ENCODE results near the gene CGN.

The CGN gene, protein sequence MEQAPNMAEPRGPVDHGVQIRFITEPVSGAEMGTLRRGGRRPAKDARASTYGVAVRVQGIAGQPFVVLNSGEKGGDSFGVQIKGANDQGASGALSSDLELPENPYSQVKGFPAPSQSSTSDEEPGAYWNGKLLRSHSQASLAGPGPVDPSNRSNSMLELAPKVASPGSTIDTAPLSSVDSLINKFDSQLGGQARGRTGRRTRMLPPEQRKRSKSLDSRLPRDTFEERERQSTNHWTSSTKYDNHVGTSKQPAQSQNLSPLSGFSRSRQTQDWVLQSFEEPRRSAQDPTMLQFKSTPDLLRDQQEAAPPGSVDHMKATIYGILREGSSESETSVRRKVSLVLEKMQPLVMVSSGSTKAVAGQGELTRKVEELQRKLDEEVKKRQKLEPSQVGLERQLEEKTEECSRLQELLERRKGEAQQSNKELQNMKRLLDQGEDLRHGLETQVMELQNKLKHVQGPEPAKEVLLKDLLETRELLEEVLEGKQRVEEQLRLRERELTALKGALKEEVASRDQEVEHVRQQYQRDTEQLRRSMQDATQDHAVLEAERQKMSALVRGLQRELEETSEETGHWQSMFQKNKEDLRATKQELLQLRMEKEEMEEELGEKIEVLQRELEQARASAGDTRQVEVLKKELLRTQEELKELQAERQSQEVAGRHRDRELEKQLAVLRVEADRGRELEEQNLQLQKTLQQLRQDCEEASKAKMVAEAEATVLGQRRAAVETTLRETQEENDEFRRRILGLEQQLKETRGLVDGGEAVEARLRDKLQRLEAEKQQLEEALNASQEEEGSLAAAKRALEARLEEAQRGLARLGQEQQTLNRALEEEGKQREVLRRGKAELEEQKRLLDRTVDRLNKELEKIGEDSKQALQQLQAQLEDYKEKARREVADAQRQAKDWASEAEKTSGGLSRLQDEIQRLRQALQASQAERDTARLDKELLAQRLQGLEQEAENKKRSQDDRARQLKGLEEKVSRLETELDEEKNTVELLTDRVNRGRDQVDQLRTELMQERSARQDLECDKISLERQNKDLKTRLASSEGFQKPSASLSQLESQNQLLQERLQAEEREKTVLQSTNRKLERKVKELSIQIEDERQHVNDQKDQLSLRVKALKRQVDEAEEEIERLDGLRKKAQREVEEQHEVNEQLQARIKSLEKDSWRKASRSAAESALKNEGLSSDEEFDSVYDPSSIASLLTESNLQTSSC

DNA sequence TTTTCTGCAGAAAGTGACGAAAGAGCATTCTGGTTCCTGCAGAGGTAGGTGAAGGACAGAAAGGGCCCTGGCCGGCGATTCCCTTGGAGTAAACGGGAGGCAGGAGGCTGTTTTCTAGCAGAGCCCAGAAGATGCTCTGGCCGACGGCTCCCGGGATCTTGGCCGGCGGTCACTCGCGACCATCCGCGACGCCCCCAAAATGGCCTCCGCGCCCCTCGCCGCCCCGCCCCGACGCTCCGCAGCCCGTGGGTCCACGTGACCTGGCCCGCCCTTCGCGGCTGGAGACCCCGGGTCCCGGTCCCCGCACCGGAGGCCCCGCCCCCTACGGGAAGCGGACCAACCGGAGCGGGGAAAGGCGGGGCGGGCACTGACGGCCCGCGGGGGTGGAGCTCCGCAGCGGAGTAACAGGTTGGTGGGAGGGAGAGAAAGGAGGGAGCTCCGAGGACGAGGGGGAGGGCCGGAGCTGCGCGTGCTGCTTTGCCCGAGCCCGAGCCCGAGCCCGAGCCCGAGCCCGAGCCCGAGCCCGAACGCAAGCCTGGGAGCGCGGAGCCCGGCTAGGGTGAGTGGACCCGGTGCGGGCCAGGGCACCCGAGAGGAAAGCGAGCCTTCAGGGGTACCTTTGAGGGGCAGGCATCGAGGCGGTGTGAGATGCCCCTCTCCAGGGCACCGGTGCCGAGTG lies at the start of gene CGN:
TSS of gene CGN (plus strand) at position 431 of the 679 bp plus-strand sequence. CDS start 7,133 bp downstream, outside the sequence.
- DNase-seq: peak; percentile 91
- in situ Hi-C loops (cut with HindIII; ENCODE audit: low pct_ligation_motif_present, low pct_unique_long_range_greater_than_20kb, low sequenced_read_pairs): no loop called here

DNA sequence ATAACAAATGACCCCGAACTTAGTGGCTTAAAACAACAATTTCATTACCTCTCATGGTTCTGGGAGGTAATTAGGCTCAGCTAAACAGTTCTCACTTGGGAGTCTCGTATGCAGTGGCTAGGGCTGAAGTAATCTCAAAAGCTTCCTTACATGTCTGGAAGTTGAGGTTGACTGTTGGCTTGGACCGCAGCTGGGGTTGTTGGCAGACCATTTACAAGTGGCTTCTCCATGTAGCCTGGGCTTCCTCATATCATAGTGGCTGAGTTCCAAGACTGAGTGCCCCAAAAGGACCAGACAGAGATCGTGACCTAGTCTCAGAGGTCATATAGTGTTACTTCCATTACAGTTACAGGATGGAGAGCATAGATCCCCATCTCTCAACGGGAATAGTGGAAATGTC lies 49.5 kb upstream of the CGN start:
- in situ Hi-C loops (cut with HindIII; ENCODE audit: low pct_ligation_motif_present, low pct_unique_long_range_greater_than_20kb, low sequenced_read_pairs): no loop called here

DNA sequence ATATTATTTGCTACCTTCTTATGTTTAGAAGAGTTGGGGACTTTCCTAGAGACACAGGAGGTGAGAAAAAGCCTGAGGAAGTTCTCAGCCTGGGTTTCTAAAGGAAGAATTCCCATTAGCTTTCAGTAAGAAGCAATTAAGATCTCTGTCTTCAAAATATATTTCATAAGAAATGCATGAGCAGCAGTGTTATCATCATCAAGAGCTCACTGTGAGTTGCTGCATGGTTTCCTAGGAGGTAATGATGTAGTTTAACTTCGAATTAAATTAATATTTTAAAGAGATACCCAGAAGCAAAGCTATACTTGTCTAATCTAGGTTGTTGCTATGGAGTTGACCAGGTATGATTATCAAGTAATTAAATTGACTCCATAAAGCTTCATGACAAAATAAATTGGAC lies 46.2 kb upstream of the CGN start:
- DNase-seq: no peak
- in situ Hi-C loops (cut with HindIII; ENCODE audit: low pct_ligation_motif_present, low pct_unique_long_range_greater_than_20kb, low sequenced_read_pairs): no loop called here

More for the DNA sequence above, 49.5 kb upstream of the CGN start:
- DNase-seq: no peak

DNA sequence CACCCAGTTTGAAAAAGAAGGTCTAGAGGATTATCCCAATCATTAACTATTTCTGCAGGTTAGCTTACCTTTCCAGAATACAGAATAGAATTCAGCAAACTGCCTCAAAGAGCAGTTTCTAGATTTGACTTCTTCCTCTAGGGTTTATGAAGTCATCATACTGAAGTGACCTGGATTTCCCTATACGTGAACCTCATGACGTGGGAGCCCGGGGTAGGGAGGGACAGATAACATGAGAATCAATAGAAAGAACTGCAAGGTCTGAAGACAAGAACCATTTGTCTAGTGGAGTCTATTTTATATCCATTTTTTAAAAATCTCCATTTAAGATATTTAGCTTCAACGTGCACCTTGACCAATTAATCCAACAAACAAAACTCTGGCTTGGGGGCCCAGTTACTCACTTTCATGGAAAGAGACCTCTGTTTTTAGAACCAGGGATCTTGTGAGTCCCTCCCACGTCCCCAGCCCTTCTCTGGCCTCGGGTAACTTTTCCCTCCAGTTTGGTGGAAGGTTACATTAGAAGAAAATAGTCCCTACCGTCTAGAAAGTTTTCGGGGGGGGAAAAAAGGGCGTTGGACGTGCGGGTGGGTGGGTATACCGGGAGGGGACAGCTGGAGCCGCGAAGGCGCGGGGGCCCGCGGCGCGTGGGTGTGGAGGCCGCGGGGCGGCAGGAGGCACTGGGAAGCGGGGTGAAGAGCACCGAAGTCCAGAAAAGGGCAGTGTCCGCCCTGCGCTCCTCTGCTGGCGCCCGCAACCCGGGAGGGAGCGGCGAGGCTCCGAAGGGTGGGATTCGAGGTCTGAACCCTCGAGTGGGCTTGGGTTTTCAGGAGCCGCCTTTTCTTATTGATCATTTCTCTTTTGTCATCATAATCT lies 38.1 kb upstream of the CGN start:
- DNase-seq: peak; percentile 55

DNA sequence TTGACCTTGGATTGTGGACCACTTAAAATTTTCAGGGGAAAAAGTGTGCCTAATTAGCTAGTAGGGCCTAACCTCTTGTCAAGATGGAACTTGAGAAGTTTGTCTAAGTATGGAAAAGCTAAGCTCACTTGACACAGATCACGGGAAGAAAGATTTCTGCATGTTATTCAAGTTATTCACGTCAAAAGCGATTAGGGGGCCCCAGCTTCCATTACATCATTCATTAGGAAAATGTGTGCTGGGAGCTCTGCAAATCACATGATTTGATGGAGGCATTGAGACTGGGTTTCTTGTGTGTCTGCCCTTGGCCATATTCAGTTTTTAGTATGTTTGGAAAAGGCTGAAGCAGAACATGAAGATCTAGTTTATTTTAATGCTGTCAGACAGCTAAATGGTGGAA lies 36.4 kb upstream of the CGN start:
- no peak for DNase-seq
- in situ Hi-C loops (cut with HindIII; ENCODE audit: low pct_ligation_motif_present, low pct_unique_long_range_greater_than_20kb, low sequenced_read_pairs): no loop called here

More for the DNA sequence above, 38.1 kb upstream of the CGN start:
- in situ Hi-C loops (cut with HindIII; ENCODE audit: low pct_ligation_motif_present, low pct_unique_long_range_greater_than_20kb, low sequenced_read_pairs): no loop called here

DNA sequence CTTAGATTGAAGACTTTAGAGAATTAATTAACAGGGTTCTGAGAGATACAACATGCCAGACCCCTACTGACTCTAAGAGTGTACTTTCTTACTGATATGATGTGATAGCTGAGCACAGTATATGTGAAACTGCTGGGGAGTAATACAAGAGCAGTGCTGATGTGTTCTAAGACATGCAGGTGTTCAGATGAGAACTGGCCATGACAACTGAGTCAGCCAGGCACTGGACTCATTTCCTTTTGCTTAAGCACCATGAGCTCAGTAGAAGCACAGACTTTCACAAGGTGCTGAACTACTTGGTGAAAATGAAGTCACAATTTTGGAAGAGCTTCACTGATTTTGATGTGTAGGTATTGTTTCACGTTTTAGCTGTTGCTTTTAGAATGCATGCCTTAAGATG lies 36.0 kb upstream of the CGN start:
- no peak for DNase-seq
- in situ Hi-C loops (cut with HindIII; ENCODE audit: low pct_ligation_motif_present, low pct_unique_long_range_greater_than_20kb, low sequenced_read_pairs): no loop called here

DNA sequence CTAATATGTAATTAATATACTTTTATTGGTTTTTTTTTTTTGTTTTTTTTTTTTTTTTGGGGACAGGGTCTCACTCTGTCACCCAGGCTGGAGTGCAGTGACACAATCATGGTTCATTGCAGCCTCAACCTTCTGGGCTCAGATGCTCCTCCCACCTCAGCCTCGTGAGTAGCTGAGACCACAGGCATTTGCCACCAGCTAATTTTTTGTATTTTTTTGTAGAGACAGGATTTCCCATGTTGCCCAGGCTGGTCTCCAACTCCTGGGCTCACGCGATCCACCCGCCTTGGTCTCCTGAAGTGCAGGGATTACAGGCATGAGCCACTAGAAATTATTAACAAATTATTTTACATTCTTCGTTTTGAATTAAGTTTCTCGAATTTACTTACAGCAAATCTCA lies 35.1 kb upstream of the CGN start:
- no peak for DNase-seq
- in situ Hi-C loops (cut with HindIII; ENCODE audit: low pct_ligation_motif_present, low pct_unique_long_range_greater_than_20kb, low sequenced_read_pairs): no loop called here

DNA sequence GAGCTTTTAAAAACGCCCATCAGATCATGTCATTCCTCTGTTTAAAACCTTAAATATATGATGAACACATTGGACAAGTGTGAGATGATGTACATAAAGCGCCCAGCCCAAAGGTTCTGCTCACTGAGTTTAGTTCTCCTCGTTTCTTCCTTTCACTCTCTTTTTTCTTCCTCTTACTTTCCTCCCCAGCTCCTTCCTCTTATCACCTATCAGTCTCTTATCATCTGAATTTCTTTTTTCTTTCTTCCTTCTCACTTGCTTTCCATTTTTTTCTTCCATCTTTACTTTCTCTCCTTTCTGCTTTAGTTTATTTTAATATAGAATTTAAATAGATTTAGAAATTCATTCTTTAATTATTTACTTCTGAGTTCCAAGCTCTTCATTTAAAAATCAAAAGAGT lies 34.1 kb upstream of the CGN start:
- in situ Hi-C loops (cut with HindIII; ENCODE audit: low pct_ligation_motif_present, low pct_unique_long_range_greater_than_20kb, low sequenced_read_pairs): no loop called here
- no peak for DNase-seq

DNA sequence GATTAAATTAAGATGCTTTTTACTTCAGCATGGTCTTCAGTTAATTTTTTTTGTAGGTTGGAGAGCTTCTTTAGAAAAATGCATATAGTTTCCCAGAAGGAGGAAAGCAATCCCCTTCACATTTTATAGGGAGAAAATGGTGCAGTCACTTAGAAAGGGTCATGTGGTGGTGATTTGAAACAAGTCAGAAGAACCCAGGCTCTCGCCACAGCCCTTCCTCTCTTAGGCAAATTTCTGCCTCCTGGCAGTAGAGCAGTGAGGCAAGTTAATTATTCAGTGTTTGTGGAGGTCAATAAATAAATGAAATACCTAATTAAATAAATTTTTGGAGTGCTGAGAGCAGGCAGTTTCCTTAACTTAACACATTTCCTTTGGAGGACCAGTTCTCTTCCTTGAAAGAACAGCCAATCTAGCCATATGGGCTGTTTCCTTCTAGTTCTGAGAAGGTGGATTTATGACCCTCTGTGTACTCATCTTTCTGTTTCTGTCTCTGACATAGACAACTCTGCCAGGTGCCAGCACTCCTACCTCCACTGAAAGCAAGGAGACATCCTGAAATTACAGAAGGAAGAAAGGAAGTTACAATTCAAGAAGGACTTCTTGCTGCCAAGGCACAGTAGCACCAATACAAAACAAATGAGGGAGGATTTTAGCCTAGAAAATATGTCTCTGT lies 32.9 kb upstream of the CGN start:
- in situ Hi-C loops (cut with HindIII; ENCODE audit: low pct_ligation_motif_present, low pct_unique_long_range_greater_than_20kb, low sequenced_read_pairs): no loop called here

DNA sequence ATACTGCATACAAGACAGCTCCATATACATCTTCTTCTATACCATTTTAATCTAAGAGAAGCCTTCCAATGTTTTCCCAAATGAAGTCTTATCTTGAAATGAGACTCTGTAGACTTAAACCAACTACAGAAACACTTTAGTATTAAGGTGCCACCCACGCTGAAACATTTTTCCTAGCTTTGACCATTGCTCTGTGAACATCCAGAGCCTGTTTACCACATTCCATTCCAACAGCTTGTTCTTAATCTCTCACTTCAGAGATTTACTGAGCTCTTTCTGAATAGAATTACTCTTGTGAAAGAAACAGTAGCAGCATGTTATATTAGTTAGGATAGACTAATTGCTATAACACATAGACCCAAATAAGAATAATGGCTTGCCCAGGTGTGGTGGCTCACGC lies 32.3 kb upstream of the CGN start:
- no peak for DNase-seq
- in situ Hi-C loops (cut with HindIII; ENCODE audit: low pct_ligation_motif_present, low pct_unique_long_range_greater_than_20kb, low sequenced_read_pairs): no loop called here

More for the DNA sequence above, 32.9 kb upstream of the CGN start:
- DNase-seq: no peak

DNA sequence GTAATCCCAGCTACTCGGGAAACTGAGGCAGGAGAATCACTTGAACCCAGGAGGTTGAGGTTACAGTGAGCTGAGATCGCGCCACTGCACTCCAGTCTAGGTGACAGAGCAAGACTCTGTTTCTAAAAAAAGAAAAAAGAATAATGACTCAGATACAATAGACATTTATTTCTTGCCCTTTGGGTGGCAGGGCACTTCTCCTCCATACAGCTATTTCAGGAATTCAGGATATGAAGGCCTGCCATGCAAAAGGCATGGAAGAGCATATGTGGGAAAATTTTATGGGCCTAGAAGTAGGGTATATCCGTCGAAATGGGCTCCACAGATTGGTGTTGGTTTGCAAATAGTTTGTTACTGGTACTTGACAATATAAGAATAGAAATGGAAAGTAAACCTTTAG lies 31.7 kb upstream of the CGN start:
- peak; percentile 62 for DNase-seq
- in situ Hi-C loops (cut with HindIII; ENCODE audit: low pct_ligation_motif_present, low pct_unique_long_range_greater_than_20kb, low sequenced_read_pairs): no loop called here

DNA sequence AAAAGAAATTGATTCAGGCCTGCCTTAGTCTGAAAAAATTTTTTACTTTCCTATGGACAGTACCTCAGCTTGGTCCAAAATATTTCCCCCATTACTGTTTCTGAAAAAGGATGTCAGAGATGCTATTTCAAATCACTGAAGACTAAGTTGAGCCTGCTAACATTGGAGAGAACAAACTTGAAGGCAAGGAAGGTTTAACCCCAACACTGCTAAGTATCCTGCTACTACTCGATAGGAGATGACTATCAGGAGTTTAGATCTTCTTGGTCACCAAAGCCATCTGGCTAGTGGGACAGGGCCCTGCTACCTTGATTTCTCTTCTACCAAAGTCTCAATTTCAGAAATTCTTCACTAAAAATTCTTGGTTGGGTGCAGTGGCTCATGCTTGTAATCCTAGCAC lies 29.2 kb upstream of the CGN start:
- in situ Hi-C loops (cut with HindIII; ENCODE audit: low pct_ligation_motif_present, low pct_unique_long_range_greater_than_20kb, low sequenced_read_pairs): no loop called here
- DNase-seq: no peak

DNA sequence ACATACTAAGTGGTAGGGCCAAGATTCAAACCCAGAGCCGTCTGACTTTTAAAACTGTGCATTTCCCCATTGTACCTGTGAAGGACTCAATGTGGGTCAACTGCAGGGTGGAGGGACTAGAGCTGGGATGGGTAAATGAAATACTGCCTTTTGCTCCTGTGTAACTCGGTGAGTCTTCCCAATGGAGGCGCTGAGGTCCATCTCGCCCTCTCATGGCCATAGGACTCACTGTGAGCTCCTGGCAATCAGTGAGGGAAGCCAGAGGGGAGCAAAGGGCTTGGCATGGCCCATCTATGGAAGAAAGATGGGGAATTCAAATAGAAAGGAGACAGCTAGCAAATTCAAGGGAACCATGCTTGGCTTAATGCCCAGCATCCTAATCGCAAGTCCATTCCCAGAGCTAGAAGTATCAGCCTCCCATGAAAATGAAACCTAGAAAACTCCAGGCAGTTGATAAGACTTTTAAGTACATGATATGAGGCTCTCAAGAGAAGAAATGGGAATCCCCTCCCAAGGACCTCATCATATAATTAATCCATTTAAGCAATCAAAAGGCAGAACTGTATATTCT lies 25.4 kb upstream of the CGN start:
- no peak for DNase-seq
- in situ Hi-C loops (cut with HindIII; ENCODE audit: low pct_ligation_motif_present, low pct_unique_long_range_greater_than_20kb, low sequenced_read_pairs): no loop called here

DNA sequence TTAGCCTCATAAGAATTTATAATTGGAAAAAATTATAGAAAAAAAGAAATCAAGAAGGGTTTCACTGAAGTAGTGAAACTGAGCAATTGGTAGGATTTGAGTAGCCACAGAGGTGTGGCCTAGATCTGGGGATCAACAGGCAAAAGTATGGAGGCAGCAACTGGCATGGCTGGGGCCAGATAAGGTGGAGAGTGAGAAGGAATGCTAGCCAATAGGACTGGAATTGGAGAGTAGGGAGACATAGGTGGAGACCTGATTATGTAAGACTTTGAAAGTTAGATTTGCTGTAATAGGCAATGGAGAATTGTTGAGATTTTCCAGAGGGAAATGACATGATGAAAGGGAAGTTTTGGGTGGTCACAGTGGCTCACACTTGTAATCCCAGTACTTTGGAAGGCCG lies 24.6 kb upstream of the CGN start:
- in situ Hi-C loops (cut with HindIII; ENCODE audit: low pct_ligation_motif_present, low pct_unique_long_range_greater_than_20kb, low sequenced_read_pairs): no loop called here
- DNase-seq: no peak

DNA sequence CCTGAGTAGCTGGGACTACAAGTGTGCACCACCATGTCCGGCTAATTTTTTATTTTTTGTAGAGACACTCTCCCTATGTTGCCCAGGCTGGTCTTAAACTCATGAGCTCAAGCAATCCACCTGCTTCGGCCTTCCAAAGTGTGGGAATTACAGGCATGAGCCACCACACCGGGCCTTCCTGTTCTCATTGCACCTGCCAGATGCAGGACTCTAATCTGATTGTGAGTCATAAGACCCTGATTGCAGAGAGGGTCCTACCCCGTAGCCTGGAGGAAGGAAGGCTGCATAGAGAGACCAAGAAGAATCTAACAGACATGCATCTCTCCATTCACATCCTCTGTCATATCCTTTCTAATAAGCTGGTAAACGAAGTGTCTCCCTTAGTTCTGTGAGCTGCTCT lies 19.5 kb upstream of the CGN start:
- DNase-seq: no peak
- in situ Hi-C loops (cut with HindIII; ENCODE audit: low pct_ligation_motif_present, low pct_unique_long_range_greater_than_20kb, low sequenced_read_pairs): no loop called here

DNA sequence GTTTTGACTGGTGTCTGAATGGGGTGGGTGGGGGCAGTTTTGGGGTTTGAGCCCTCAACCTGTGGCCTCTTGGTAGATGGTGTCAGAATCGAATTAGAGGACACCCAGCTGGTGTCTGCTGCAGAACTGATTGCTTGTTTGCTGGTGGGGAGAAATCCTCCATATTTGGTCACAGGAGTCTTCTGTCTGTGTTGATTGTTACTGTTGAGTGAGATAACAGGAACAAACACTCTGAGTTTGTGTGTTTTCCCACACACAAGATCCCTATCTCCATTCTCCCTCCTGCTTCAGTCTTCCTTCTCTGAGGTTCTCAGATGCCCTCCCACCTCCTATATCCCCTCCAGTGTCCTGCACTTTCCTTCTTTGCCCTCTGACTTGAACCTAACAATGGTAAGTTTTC lies 19.1 kb upstream of the CGN start:
- no peak for DNase-seq
- in situ Hi-C loops (cut with HindIII; ENCODE audit: low pct_ligation_motif_present, low pct_unique_long_range_greater_than_20kb, low sequenced_read_pairs): no loop called here

DNA sequence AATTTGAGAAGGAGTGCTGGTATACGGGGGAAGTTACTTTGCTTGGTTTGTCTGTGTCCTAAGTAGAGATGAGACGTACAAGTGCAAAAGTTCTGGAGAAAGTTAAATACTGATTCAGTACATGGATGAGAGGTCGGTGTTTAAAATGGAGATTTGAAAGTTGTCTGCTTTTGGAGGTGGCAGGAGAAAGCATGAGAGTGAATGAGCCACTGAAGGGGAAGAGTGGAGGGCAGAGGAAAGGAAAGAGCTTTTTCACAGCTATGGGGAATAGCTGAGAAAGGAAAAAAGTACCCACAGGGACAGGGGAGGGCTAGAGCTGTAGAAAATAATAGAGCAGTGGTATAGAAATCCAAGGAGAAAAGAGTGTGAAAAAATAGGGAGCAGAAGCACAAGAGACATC lies 18.1 kb upstream of the CGN start:
- in situ Hi-C loops (cut with HindIII; ENCODE audit: low pct_ligation_motif_present, low pct_unique_long_range_greater_than_20kb, low sequenced_read_pairs): no loop called here
- no peak for DNase-seq

All from ACHN (cell line).